Stimulated activated CD8-positive, alpha-beta memory T cell treated with anti-CD3 and anti-CD28 coated beads, Interleukin-7, amount 100 ng/mL, for 4 hours (primary cell): ENCODE results near the gene KRTAP20-1.

ENCODE experiments used
- DNase-seq, 2 donors: peaks; one replicate each; pipeline ENCODE4 v3.0.0-alpha.2; 2020; ENCODE audit warnings: low read depth in 2 of 2

The KRTAP20-1 gene

GRCh38 chr21:30646904-30647414 lies 30.7 kb downstream of the KRTAP20-1 start:
- no peak for DNase-seq

GRCh38 chr21:30652891-30653290 lies 36.7 kb downstream of the KRTAP20-1 start:
- no peak for DNase-seq
